Nephron progenitor cell (in vitro differentiated cells): ENCODE data around the gene BTBD9.

ENCODE experiments used
- DNase-seq: peaks from one replicate; pipeline ENCODE4 v3.0.0; 2021
- H3K27ac Mint-ChIP-seq: 2 replicates; pipeline ENCODE4 v1.8.0; 2021; ENCODE audit warnings: mild to moderate bottlenecking, moderate library complexity, mixed read lengths
- H3K27me3 Mint-ChIP-seq: 2 replicates; pipeline ENCODE4 v1.8.0; 2021; ENCODE audit warnings: mild to moderate bottlenecking, low read depth, mixed read lengths; ENCODE audit not compliant: poor library complexity
- H3K36me3 Mint-ChIP-seq: 2 replicates; pipeline ENCODE4 v1.8.0; 2021; ENCODE audit warnings: low read depth, mixed read lengths
- H3K4me1 Mint-ChIP-seq: 2 replicates; pipeline ENCODE4 v1.8.0; 2021; ENCODE audit warnings: mixed read lengths
- H3K4me3 Mint-ChIP-seq: 2 replicates; pipeline ENCODE4 v1.8.0; 2021; ENCODE audit warnings: mild to moderate bottlenecking, moderate library complexity, mixed read lengths
- H3K9me3 Mint-ChIP-seq: 2 replicates; pipeline ENCODE4 v1.8.0; 2021; ENCODE audit warnings: mild to moderate bottlenecking, moderate library complexity, mixed read lengths
- CTCF ChIP-seq: fragments of 200-600 bp; sonication (generic); IDR thresholded peaks from 2 replicates; pipeline ENCODE4 v1.5.0; 2021; ENCODE audit warnings: antibody characterized with exemption

BTBD9 gene

GRCh38 chr6:38524436-38525145 lies 115.1 kb downstream of the BTBD9 start:
- Mint-ChIP-seq H3K9me3 (peaks cover 42% of the 10 kb centered on the region), H3K36me3 (peaks cover 25% of the 10 kb centered on the region), H3K27ac (no peak overlapping the region), H3K4me3 (no peak overlapping the region), H3K4me1 (no peaks in the 10 kb centered on the region), H3K27me3 (peaks cover 11% of the 10 kb centered on the region)
- TF ChIP-seq CTCF, result no peak
- no peak for DNase-seq

GRCh38 chr6:38522322-38522721 lies 117.4 kb downstream of the BTBD9 start:
- Mint-ChIP-seq H3K4me3 (no peak overlapping the region), H3K4me1 (peaks cover 4% of the 10 kb centered on the region), H3K27ac (no peak overlapping the region), H3K27me3 (no peaks in the 10 kb centered on the region), H3K36me3 (peaks cover 13% of the 10 kb centered on the region), H3K9me3 (peaks cover 21% of the 10 kb centered on the region)
- no peak for DNase-seq
- no peak for TF ChIP-seq CTCF

DNA sequence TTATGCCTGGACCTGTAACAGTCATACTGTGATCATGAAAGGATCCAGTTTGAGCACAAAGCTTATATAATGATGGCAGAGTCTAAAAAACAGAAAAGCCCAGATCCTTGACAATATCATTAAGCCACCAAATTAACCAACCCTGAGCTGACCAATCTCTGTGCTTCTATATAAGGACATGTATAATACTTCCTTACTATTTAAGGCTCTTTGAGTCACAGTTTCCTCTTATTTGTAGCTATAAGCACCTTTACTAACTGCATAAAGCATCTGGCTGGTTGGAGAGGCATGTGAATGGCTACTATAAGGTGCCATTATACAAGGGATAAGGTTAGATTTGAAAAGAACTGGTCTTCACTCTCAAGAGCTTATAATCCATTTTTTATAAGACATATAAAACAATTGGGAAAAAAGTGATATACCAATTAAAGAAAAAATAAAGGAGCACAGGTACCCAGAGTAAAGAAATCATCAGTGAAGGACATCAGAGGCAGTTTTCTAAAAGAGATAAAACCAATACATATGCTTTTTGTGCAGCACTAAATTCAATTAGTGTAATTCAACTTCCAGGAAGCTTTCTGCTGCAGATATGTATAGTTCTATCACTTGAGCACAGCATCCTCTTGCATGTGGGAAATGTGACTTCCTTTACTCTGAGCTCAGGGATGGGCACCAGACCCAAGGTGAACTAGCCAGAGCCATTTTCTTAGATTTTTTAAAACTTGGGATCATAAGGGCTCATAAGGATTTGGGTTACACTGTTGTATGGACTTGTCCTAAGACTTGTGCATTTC lies 121.0 kb downstream of the BTBD9 start:
- no peak overlapping the region for H3K4me3 Mint-ChIP-seq
- no peak for DNase-seq
- TF ChIP-seq CTCF, result no peak
- no peaks in the 10 kb centered on the region for H3K9me3 Mint-ChIP-seq
- no peak overlapping the region for H3K27ac Mint-ChIP-seq
- H3K36me3 Mint-ChIP-seq, result no peaks in the 10 kb centered on the region
- H3K4me1 Mint-ChIP-seq, result peaks cover 7% of the 10 kb centered on the region
- H3K27me3 Mint-ChIP-seq, result no peaks in the 10 kb centered on the region

- TF ChIP-seq CTCF, result no peak
- no peak for DNase-seq
- H3K27me3 Mint-ChIP-seq, result no peaks in the 10 kb centered on the region
- H3K4me3 Mint-ChIP-seq, result no peak overlapping the region
- H3K27ac Mint-ChIP-seq, result no peak overlapping the region
- H3K4me1 Mint-ChIP-seq, result peaks cover 7% of the 10 kb centered on the region
- no peaks in the 10 kb centered on the region for H3K9me3 Mint-ChIP-seq
- no peaks in the 10 kb centered on the region for H3K36me3 Mint-ChIP-seq
Observed at GRCh38 chr6:38517005-38517404, 122.7 kb downstream of the BTBD9 start.

- Mint-ChIP-seq H3K27me3 (peaks cover 2% of the 10 kb centered on the region), H3K27ac (no peak overlapping the region), H3K4me3 (no peak overlapping the region), H3K9me3 (no peaks in the 10 kb centered on the region), H3K4me1 (peaks cover 7% of the 10 kb centered on the region), H3K36me3 (no peaks in the 10 kb centered on the region)
- TF ChIP-seq CTCF, result no peak
- no peak for DNase-seq
Observed at GRCh38 chr6:38514399-38514798, 125.3 kb downstream of the BTBD9 start.
